Measurements from ENCODE around the gene HOXC9. TPM values are rescaled to one million over a fixed set of nuclear protein-coding genes. Genes with fewer than 3 reads are reported as not detected.

Gene HOXC9
- total and polyA plus RNA-seq, 2 of the 8 experiments (the other 6 are each of a cell fraction or from before 2014, with no cell fraction given): not detected

DNA sequence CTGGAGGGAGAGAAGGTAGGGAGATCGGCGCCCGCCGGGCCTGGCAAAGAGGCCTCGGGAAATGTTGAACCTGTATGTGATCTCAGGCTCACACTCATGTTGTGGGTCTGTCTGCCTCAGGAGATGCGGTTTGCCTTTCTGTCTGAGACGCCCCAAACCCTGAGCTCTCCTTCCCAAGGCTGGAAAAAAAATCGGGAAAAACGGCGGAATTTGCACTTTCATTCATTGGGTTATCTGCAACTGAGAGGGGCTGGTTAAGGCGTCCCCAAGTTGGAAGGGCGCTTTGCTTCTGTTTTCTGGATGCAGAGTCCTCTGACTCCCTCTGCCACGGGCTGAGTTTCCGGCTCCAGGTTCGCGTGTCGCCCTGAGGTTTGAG lies 5.0 kb upstream of the HOXC9 start:
- Histone ChIP-seq H4K91ac (replicated peaks; ENCODE audit: insufficient read length, low read length) (no peak overlapping the region), H2AK5ac (ENCODE audit: low read depth, low read length) (peak overlapping the region; percentile 93), H3K27me3 (replicated peaks in 1 of 4; ENCODE audit: control insufficient read depth in 3 of 4, extremely low read depth in 1 of 4, insufficient read depth in 3 of 4, low read length in 3 of 4) (peaks cover 97 to 100% (median 100%) of the 10 kb centered on the region in 4 experiments), H3K36me3 (ENCODE audit: control insufficient read depth in 2 of 4, insufficient read depth in 4 of 4, low read length in 3 of 4) (peaks cover 0 to 19% (median 0%) of the 10 kb centered on the region in 4 experiments; a peak in 1 of 8 replicates), H3K4ac (replicated peaks; ENCODE audit: insufficient read length, low read depth, low read length) (no peak overlapping the region), H3K79me1 (ENCODE audit: low read depth, low read length) (no peaks in the 10 kb centered on the region), H3K9me3 (ENCODE audit: insufficient read depth in 2 of 2, low read depth in 1 of 2, low read length in 1 of 2) (peaks cover 0 to 4% of the 10 kb centered on the region in 2 experiments; a peak in 1 of 4 replicates), H2BK20ac (ENCODE audit: low read length) (peak overlapping the region; percentile 72; the same call in 1 of the 2 replicates), H4K20me1 (replicated peaks in 1 of 2; ENCODE audit: control insufficient read depth in 1 of 2, insufficient read depth in 2 of 2, low read length in 2 of 2) (peaks cover 28 to 29% of the 10 kb centered on the region in 2 experiments), H3K4me3 (ENCODE audit: extremely low read depth in 1 of 4, insufficient read depth in 2 of 4, low read depth in 3 of 4, low read length in 4 of 4) (peak overlapping the region in 1 of 4 experiments; percentile 5; a peak in 1 of 8 replicates), H4K8ac (ENCODE audit: extremely low read depth, insufficient read depth, low read length) (no peak overlapping the region), H3K18ac (ENCODE audit: extremely low read depth, low read length) (no peak overlapping the region; the same call in 1 of the 2 replicates), H3K79me2 (ENCODE audit: control insufficient read depth in 1 of 2, insufficient read depth in 2 of 2, low read length in 2 of 2) (no peaks in the 10 kb centered on the region), H2BK12ac (ENCODE audit: low read depth, low read length) (peak overlapping the region; percentile 68), H2BK5ac (ENCODE audit: low read depth, low read length) (0 out of 2 replicates have a peak overlapping the region, but pooled peaks have one; percentile 2), H2BK120ac (replicated peaks; ENCODE audit: low read depth, low read length) (no peak overlapping the region), H3K23ac (ENCODE audit: insufficient read length) (no peak overlapping the region), H4K5ac (ENCODE audit: insufficient read length, low read depth, low read length) (no peak overlapping the region), H3K4me2 (ENCODE audit: insufficient read depth in 1 of 2, low read depth in 2 of 2, low read length in 2 of 2) (peak overlapping the region; percentile 23 to 56), H2BK15ac (ENCODE audit: low read length) (peak overlapping the region; percentile 72; the same call in 1 of the 2 replicates), H3K9ac (replicated peaks in 1 of 4; ENCODE audit: extremely low read depth in 1 of 4, low read depth in 3 of 4, low read length in 3 of 4) (no peak overlapping the region), H3K4me1 (replicated peaks in 1 of 4; ENCODE audit: control insufficient read depth in 3 of 4, insufficient read depth in 4 of 4, low read length in 3 of 4) (peaks cover 0 to 17% (median 4%) of the 10 kb centered on the region in 4 experiments; a peak in 5 of 7 replicates), H3K27ac (ENCODE audit: low read depth, low read length) (no peak overlapping the region), H3K14ac (ENCODE audit: insufficient read length) (no peak overlapping the region), H2AFZ (ENCODE audit: low read length) (no peak overlapping the region), H3K23me2 (ENCODE audit: low read depth, low read length) (peaks cover 2% of the 10 kb centered on the region; the same call in 1 of the 2 replicates), H3K56ac (replicated peaks; ENCODE audit: insufficient read length, low read depth, low read length) (no peak overlapping the region)
- CTCF ChIA-PET (ENCODE audit: partially characterized antibody): interaction anchor here (0.7 to 4.4 kb wide), 7 partner anchors 10 to 218 kb away, joined by 3 to 28 read pairs (median 4); partner anchors contain the start of genes HOXC10 and HOXC8
- no peak for FAIRE-seq
- DNase-seq (ENCODE audit: low read depth in 1 of 2, low spot score in 2 of 2): no peak
- TF ChIP-seq ASH2L (IDR thresholded peaks at IDR 0.05; ENCODE audit: low read length) (no peak), RNF2 (IDR thresholded peaks at IDR 0.05; ENCODE audit: borderline replicate concordance, low read depth, low read length, missing control alignments, poor library complexity, severe bottlenecking) (peak; percentile 30), SUZ12 (IDR thresholded peaks at IDR 0.05; ENCODE audit: low read length) (peak; percentile 7; the same call in 1 of the 2 replicates)
- WGBS, 2 experiments (ENCODE audit: extremely low coverage in 1 of 2, insufficient coverage in 1 of 2, insufficient read length in 1 of 2, insufficient replicate concordance in 2 of 2, low coverage in 1 of 2, low lambda C conversion rate in 2 of 2, missing lambda C conversion rate in 1 of 2): 1% methylated on average over 11 of the region's 17 CpGs; no CpG with 5 or more reads in 1 of the 2 experiments
- POLR2A ChIA-PET (ENCODE audit: partially characterized antibody): interaction anchor here (1.6 kb wide), 1 partner anchor 9 kb away, joined by 4 read pairs; no protein-coding TSS in a partner anchor
